ENCODE data around the gene ESPL1.
"Not testable (repeated sequence)": the region's sequence is repeated elsewhere in the genome, so short reads cannot be mapped to it uniquely, and the experiment has no call there.

ESPL1 gene

GRCh38 chr12:53330671-53331070, 62.6 kb downstream of the ESPL1 start:
- Histone ChIP-seq H3K36me3 (ENCODE audit: control insufficient read depth, insufficient read depth, low read length) (no peaks in the 10 kb centered on the region), H3K27ac (ENCODE audit: low read depth, low read length) (no peak overlapping the region), H3K9me3 (ENCODE audit: control insufficient read depth, insufficient read depth, low read depth, low read length) (no peaks in the 10 kb centered on the region), H3K9ac (ENCODE audit: low read length) (no peak overlapping the region), H3K4me3 (ENCODE audit: low read depth, low read length) (no peak overlapping the region), H3K4me1 (ENCODE audit: control insufficient read depth, insufficient read depth, low read length) (peaks cover 26% of the 10 kb centered on the region; the same call in 1 of the 2 replicates), H3K27me3 (ENCODE audit: control insufficient read depth, insufficient read depth, low read length) (peaks cover 35% of the 10 kb centered on the region)

- H3K4me1 ChIP-seq (ENCODE audit: control insufficient read depth, insufficient read depth, low read length): peaks cover 30% of the 10 kb centered on the region
- not testable (repeated sequence) for H3K27ac ChIP-seq (ENCODE audit: low read depth, low read length); H3K9me3 ChIP-seq (ENCODE audit: control insufficient read depth, insufficient read depth, low read depth, low read length); H3K36me3 ChIP-seq (ENCODE audit: control insufficient read depth, insufficient read depth, low read length); H3K4me3 ChIP-seq (ENCODE audit: low read depth, low read length); H3K9ac ChIP-seq (ENCODE audit: low read length)
- H3K27me3 ChIP-seq (ENCODE audit: control insufficient read depth, insufficient read depth, low read length): peaks cover 30% of the 10 kb centered on the region
Measured at GRCh38 chr12:53332339-53332738, 64.2 kb downstream of the ESPL1 start.

- no peak overlapping the region for H3K4me3 ChIP-seq (ENCODE audit: low read depth, low read length)
- no peaks in the 10 kb centered on the region for H3K36me3 ChIP-seq (ENCODE audit: control insufficient read depth, insufficient read depth, low read length)
- no peak overlapping the region for H3K27ac ChIP-seq (ENCODE audit: low read depth, low read length)
- H3K9ac ChIP-seq (ENCODE audit: low read length): no peak overlapping the region
- peaks cover 27% of the 10 kb centered on the region for H3K27me3 ChIP-seq (ENCODE audit: control insufficient read depth, insufficient read depth, low read length)
- H3K4me1 ChIP-seq (ENCODE audit: control insufficient read depth, insufficient read depth, low read length): peaks cover 31% of the 10 kb centered on the region
- no peaks in the 10 kb centered on the region for H3K9me3 ChIP-seq (ENCODE audit: control insufficient read depth, insufficient read depth, low read depth, low read length)
Measured at GRCh38 chr12:53332744-53333143, 64.6 kb downstream of the ESPL1 start.

GRCh38 chr12:53333289-53333688, 65.2 kb downstream of the ESPL1 start:
- H3K9me3 ChIP-seq (ENCODE audit: control insufficient read depth, insufficient read depth, low read depth, low read length): no peaks in the 10 kb centered on the region
- no peaks in the 10 kb centered on the region for H3K36me3 ChIP-seq (ENCODE audit: control insufficient read depth, insufficient read depth, low read length)
- H3K9ac ChIP-seq (ENCODE audit: low read length): no peak overlapping the region
- no peak overlapping the region for H3K27ac ChIP-seq (ENCODE audit: low read depth, low read length)
- peaks cover 24% of the 10 kb centered on the region for H3K27me3 ChIP-seq (ENCODE audit: control insufficient read depth, insufficient read depth, low read length)
- no peak overlapping the region for H3K4me3 ChIP-seq (ENCODE audit: low read depth, low read length)
- peaks cover 33% of the 10 kb centered on the region for H3K4me1 ChIP-seq (ENCODE audit: control insufficient read depth, insufficient read depth, low read length)

- Histone ChIP-seq H3K36me3 (ENCODE audit: control insufficient read depth, insufficient read depth, low read length) (no peaks in the 10 kb centered on the region), H3K4me1 (ENCODE audit: control insufficient read depth, insufficient read depth, low read length) (peaks cover 36% of the 10 kb centered on the region), H3K9ac (ENCODE audit: low read length) (no peak overlapping the region), H3K27ac (ENCODE audit: low read depth, low read length) (no peak overlapping the region), H3K27me3 (ENCODE audit: control insufficient read depth, insufficient read depth, low read length) (peaks cover 20% of the 10 kb centered on the region), H3K4me3 (ENCODE audit: low read depth, low read length) (no peak overlapping the region), H3K9me3 (ENCODE audit: control insufficient read depth, insufficient read depth, low read depth, low read length) (no peaks in the 10 kb centered on the region)
Measured at GRCh38 chr12:53333845-53334244, 65.7 kb downstream of the ESPL1 start.

GRCh38 chr12:53334822-53335221, 66.7 kb downstream of the ESPL1 start:
- no peaks in the 10 kb centered on the region for H3K9me3 ChIP-seq (ENCODE audit: control insufficient read depth, insufficient read depth, low read depth, low read length)

GRCh38 chr12:53336181-53336681, 68.1 kb downstream of the ESPL1 start, which contains the start of gene SP7:
Gene SP7 (minus strand): TSS chr12:53336354. CDS start chr12:53335646, 708 bp downstream.
- Histone ChIP-seq H3K27me3 (ENCODE audit: control insufficient read depth, insufficient read depth, low read length) (peaks cover 16% of the 10 kb centered on the region), H3K27ac (ENCODE audit: low read depth, low read length) (no peak within 1 kb of the TSS), H3K4me3 (ENCODE audit: low read depth, low read length) (no peak within 1 kb of the TSS), H3K9ac (ENCODE audit: low read length) (no peak within 1 kb of the TSS), H3K9me3 (ENCODE audit: control insufficient read depth, insufficient read depth, low read depth, low read length) (no peaks in the 10 kb centered on the region), H3K4me1 (ENCODE audit: control insufficient read depth, insufficient read depth, low read length) (peaks cover 37% of the 10 kb centered on the region), H3K36me3 (ENCODE audit: control insufficient read depth, insufficient read depth, low read length) (no peaks in the 10 kb centered on the region)

More at GRCh38 chr12:53334822-53335221, 66.7 kb downstream of the ESPL1 start:
- H3K4me1 ChIP-seq (ENCODE audit: control insufficient read depth, insufficient read depth, low read length): peaks cover 37% of the 10 kb centered on the region
- no peak overlapping the region for H3K4me3 ChIP-seq (ENCODE audit: low read depth, low read length)
- H3K36me3 ChIP-seq (ENCODE audit: control insufficient read depth, insufficient read depth, low read length): no peaks in the 10 kb centered on the region
- peaks cover 16% of the 10 kb centered on the region for H3K27me3 ChIP-seq (ENCODE audit: control insufficient read depth, insufficient read depth, low read length)
- H3K9ac ChIP-seq (ENCODE audit: low read length): no peak overlapping the region
- no peak overlapping the region for H3K27ac ChIP-seq (ENCODE audit: low read depth, low read length)

GRCh38 chr12:53338017-53338416, 69.9 kb downstream of the ESPL1 start:
- Histone ChIP-seq H3K9ac (ENCODE audit: low read length) (no peak overlapping the region), H3K27me3 (ENCODE audit: control insufficient read depth, insufficient read depth, low read length) (peaks cover 16% of the 10 kb centered on the region), H3K27ac (ENCODE audit: low read depth, low read length) (no peak overlapping the region), H3K4me3 (ENCODE audit: low read depth, low read length) (no peak overlapping the region), H3K4me1 (ENCODE audit: control insufficient read depth, insufficient read depth, low read length) (peaks cover 37% of the 10 kb centered on the region), H3K36me3 (ENCODE audit: control insufficient read depth, insufficient read depth, low read length) (no peaks in the 10 kb centered on the region), H3K9me3 (ENCODE audit: control insufficient read depth, insufficient read depth, low read depth, low read length) (no peaks in the 10 kb centered on the region)

GRCh38 chr12:53338916-53339315, 70.8 kb downstream of the ESPL1 start:
- no peaks in the 10 kb centered on the region for H3K36me3 ChIP-seq (ENCODE audit: control insufficient read depth, insufficient read depth, low read length)
- H3K4me3 ChIP-seq (ENCODE audit: low read depth, low read length): no peak overlapping the region
- peaks cover 11% of the 10 kb centered on the region; the same call in 1 of the 2 replicates for H3K27me3 ChIP-seq (ENCODE audit: control insufficient read depth, insufficient read depth, low read length)
- H3K27ac ChIP-seq (ENCODE audit: low read depth, low read length): no peak overlapping the region
- H3K4me1 ChIP-seq (ENCODE audit: control insufficient read depth, insufficient read depth, low read length): peaks cover 37% of the 10 kb centered on the region
- no peaks in the 10 kb centered on the region for H3K9me3 ChIP-seq (ENCODE audit: control insufficient read depth, insufficient read depth, low read depth, low read length)
- no peak overlapping the region for H3K9ac ChIP-seq (ENCODE audit: low read length)

GRCh38 chr12:53340398-53340797, 72.3 kb downstream of the ESPL1 start:
- Histone ChIP-seq H3K4me1 (ENCODE audit: control insufficient read depth, insufficient read depth, low read length) (peaks cover 41% of the 10 kb centered on the region), H3K4me3 (ENCODE audit: low read depth, low read length) (no peak overlapping the region), H3K36me3 (ENCODE audit: control insufficient read depth, insufficient read depth, low read length) (no peaks in the 10 kb centered on the region), H3K9ac (ENCODE audit: low read length) (no peak overlapping the region), H3K27ac (ENCODE audit: low read depth, low read length) (no peak overlapping the region), H3K9me3 (ENCODE audit: control insufficient read depth, insufficient read depth, low read depth, low read length) (no peaks in the 10 kb centered on the region), H3K27me3 (ENCODE audit: control insufficient read depth, insufficient read depth, low read length) (peaks cover 17% of the 10 kb centered on the region; the same call in 1 of the 2 replicates)

Measured in HUES6 (cell line).